CD4-positive, alpha-beta T cell treated with Interleukin-17A for 4 hours (primary cell): ENCODE measurements around the gene TRAPPC2L.
"Not testable (repeated sequence)": the region's sequence is repeated elsewhere in the genome, so short reads cannot be mapped to it uniquely, and the experiment has no call there.

Experiments
- DNase-seq: peaks from one replicate; pipeline ENCODE4 v3.0.0-alpha.2; 2020; ENCODE audit warnings: mixed read lengths

The TRAPPC2L gene

DNA sequence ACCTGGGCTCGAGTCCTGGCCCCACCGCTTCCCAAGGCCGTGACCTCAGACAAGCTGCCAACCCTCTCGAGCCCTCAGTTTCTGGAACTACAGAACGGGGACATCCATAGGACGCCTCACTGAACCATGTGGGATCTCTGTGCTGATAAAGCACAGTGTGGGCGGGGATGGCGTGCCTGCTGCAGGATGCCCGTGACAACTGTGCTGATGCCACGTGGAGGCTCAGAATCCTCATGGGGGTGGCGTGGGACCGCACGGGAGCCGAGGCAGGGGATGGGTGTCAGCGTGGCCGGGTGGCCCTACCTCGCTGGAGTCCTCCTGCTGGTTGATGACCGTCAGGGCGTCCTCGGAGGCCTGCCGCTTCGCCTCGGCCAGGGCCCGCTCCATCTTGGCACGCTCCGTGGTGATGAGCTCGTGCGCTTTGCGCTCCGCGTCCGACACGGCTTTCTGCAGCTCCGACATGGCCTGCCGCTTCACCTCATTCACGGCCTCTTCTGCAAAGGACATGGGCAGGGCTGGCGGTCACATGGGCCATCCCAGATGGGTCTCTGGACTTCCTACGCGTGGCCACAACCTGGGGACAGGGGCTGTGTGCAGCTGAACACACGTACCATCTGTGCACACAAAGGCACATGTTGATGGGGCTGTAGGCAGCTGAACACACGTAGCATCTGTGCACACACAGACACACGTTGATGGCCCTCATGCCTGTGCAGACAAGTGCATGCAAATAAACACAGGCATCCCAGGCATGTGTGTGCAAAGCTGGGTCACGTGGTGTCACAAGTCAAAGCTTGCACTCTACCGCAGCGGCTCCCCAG lies 22.2 kb downstream of the TRAPPC2L start:
- no peak for DNase-seq

GRCh38 chr16:88879788-88880055 lies 22.8 kb downstream of the TRAPPC2L start:
- no peak for DNase-seq

GRCh38 chr16:88880226-88881006 lies 23.5 kb downstream of the TRAPPC2L start:
- DNase-seq: no peak

- no peak for DNase-seq
Observed at GRCh38 chr16:88881007-88881615, 24.2 kb downstream of the TRAPPC2L start.

DNA sequence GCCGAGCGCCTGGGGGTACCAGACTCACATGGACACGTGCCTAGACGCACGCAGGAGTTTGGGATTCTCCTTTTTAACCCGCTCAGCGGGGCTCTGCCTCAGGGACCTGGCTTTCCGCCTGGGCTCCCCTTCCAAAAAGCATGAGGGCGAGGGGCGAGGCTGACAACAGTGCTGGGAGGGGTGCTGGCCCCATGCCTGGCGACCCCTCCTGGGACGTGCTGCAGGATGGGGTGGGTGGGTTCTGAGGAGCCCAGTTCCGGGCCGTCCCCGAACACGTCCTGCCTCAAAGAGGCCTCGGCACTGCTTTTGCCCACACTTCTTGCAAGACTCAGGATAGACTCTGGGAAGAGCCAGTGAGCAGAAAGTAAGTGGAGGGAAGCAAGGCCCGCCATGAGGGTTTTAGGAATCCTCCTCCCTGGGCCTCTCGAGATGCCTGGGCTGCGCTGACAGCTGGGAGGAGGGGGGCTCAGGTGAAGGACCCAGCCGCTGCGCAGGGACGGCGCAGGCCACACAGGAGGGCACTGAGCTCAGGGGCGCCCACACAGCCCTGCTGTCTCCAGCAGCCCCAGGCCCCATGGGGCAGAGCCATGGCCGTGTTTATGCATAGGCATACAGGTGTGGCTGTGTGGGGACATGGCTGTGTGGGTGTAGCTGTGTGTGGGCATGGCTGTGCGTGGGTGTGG lies 24.9 kb downstream of the TRAPPC2L start:
- DNase-seq: no peak

- DNase-seq: no peak
Observed at GRCh38 chr16:88882358-88883030, 25.6 kb downstream of the TRAPPC2L start.

GRCh38 chr16:88883117-88883895 lies 26.4 kb downstream of the TRAPPC2L start:
- DNase-seq: no peak

DNA sequence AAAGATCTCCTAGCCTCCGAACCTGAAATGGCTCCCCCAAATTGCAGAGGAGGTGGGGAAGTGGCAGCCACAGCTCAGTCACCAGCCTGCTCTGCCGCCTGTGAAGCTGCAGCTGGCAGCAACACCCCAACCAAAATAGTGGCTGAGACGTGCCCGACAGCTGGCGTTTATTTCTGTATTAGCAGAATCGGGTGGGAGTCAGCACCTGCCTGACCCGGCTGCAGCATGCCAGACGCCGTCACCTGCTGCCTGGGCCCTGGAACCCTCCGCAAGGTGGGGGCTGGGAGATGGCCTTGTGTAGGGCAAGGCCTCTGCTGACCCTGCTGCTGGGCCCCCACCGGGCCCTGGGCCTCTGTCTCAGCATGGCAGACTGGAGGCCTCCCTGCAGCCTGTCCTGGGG lies 27.0 kb downstream of the TRAPPC2L start:
- DNase-seq: no peak

DNA sequence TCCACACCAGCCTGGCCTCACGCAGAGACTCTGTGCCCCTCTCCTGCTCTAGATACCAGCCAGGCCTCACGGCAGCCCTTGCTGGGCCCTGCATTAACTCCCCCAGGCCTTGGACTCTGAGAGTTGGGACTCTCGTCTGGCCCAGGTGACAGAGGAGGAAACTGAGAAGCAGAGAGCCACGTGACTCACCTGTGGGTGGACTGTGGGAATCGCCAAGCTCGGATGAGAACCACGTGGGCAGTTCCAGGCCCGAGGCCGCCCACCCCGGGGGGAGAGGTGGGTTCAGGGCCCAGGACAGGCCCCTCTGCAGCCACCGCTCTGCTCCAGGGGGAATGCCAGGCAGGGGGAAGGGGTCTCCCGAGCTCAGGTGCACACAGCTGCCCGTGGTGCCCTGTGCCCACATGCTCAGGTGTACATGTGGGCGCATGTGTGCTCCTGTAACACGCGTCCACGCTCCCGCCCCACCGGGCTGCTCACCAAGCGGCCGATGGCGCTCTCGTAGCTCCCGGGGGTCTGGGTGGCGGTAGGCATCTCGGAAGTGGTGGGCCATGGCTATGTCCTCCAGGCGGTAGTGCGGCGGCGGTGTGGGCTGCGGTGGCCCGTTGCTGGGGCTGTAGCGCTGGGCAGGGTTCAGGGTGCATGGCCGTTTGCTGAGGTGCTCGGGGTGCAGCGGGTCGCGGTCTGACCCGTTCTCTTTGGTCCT lies 27.8 kb downstream of the TRAPPC2L start:
- DNase-seq: no peak

DNA sequence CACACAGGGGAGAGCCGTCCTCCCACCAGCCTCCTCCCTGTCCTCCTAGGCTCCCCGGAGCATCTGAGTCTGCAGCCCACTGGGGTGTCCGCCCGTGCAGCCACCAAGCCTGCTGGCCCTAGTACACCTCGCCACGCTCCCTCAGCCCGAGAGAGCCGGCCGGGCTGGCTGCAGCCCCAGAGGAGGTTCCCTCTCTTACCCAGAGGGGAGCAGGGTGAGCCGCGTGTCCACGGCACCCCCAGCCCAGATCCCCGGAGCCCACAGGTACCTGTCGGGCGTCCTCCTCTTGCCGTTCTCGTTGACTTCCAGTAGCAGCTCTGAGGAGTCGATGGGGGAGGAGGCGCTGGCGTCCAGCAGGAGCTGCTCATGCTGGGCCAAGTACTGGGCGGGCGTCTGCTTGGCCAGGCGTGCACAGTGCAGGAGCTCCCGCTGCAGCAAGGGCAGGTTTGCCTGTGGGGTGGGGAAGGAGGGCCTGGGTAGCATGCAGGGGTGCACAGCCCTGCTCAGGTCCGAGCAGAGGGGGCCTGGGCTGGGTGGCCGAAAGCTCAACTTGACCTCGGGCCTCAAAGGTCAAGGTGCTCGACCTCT lies 28.9 kb downstream of the TRAPPC2L start:
- no peak for DNase-seq

GRCh38 chr16:88886420-88886844 lies 29.5 kb downstream of the TRAPPC2L start:
- no peak for DNase-seq

- DNase-seq: no peak
Observed at GRCh38 chr16:88886845-88887521, 30.1 kb downstream of the TRAPPC2L start.

- DNase-seq: no peak
Observed at GRCh38 chr16:88888057-88888456, 31.1 kb downstream of the TRAPPC2L start.

DNA sequence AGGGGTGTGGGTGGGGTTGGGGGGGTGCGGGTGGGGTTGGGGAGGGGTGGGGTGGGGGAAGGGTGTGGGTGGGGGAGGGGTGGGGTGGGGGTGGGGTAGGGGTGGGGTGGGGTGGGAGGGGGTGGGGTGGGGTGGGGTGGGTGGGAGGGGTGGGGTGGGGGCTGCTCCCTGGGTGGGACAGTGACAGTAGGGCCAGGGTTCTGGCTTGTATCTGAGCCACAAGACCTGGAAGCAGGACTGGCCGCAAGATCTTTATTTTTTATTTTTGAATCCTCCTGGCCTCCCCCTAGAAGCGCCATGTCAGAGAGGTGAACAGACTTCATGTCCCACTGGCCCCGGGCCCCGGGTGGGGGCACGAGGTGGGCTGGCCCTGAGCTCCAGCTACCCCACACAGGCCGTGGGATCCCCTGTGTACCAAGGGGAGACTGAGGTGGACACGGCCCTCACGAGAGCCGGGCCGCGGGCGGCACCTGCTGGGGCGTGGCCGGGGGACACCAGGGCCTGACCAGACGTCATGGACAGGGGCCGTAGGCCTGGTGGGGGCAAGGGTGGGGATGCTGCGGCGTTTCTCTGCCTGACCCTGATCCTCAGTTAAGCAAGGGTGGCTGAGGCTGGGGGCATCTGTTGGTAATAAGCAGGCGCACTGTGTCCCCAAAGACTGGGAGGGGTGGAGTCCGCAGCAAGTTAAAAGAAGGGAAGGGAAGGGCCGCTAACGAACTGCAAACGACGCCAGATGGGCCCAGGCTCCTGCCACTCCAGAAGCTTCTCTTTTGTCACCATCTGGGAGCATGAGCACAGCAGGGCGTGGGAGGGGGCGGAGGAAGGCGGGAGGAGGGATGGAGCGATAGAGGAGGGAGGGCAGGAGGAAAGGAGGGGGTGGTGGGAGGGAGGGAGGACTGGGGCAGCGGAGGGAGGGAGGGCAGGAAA lies 31.8 kb downstream of the TRAPPC2L start:
- DNase-seq: no peak

DNA sequence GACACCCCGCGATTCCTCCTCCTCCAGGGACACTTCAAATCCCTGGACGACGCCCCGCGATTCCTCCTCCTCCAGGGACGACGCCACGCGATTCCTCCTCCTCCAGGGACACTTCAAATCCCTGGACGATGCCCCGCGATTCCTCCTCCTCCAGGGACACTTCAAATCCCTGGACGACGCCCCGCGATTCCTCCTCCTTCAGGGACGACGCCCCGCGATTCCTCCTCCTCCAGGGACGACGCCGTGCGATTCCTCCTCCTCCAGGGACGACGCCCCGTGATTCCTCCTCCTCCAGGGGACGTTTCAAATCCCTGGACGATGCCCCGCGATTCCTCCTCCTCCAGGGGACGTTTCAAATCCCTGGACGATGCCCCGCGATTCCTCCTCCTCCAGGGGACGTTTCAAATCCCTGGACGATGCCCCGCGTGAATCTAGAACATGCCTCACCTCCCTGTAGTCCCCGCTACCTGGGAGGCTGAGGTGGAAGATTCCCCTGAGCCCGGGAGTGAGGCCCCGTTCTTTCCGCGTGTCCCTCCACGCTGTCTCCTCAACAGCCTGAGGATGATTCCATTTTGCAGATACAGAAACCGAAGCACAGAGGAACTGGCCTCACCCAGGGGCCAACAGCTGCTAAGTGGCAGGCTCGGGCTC lies 32.9 kb downstream of the TRAPPC2L start:
- DNase-seq: not testable (repeated sequence)

DNA sequence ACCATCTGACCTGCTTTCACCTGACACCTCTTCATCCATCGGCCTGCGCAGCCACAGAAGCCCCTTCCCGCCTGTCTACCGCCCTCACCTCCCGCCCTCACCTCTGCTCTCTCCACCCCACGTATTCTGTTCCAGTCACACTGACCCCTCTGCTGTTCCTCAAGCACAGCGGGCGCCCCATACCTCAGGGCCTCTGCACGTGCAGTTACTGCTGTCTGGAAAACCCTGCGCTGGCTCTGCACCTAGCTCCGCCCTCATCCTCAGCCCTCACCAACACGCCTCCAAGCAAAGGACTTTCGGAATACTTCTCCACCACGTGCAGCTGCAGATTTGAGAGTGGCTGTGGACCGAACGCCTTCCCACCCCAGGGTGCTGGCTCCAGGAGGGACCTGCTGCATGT lies 34.2 kb downstream of the TRAPPC2L start:
- DNase-seq: no peak

GRCh38 chr16:88892065-88892464 lies 35.1 kb downstream of the TRAPPC2L start:
- no peak for DNase-seq

- no peak for DNase-seq
Observed at GRCh38 chr16:88893127-88893968, 36.4 kb downstream of the TRAPPC2L start.
